KMS-11 (cell line): ENCODE measurements around the gene NFKBIZ.
A peak's percentile ranks its signal among the peaks of the same experiment; 100 is the strongest.

Experiments used
- H2AFZ ChIP-seq: fragments of 200-600 bp; sonication (generic); 2 replicates; pipeline ENCODE4 v1.6.1; 2016; ENCODE audit warnings: antibody characterized with exemption, mixed run types, low read depth
- H3K27ac ChIP-seq: fragments of 200-600 bp; sonication (generic); 2 replicates; pipeline ENCODE4 v1.6.1; 2016; ENCODE audit warnings: mild to moderate bottlenecking, mixed run types
- H3K27me3 ChIP-seq: fragments of 200-600 bp; sonication (generic); 2 replicates; pipeline ENCODE4 v1.6.1; 2017; ENCODE audit warnings: mild to moderate bottlenecking, low read depth, mixed run types, moderate library complexity; ENCODE audit not compliant: insufficient read depth
- H3K36me3 ChIP-seq: fragments of 200-600 bp; sonication (generic); 2 replicates; pipeline ENCODE4 v1.6.1; 2017; ENCODE audit warnings: mild to moderate bottlenecking, mixed run types; ENCODE audit not compliant: insufficient read depth
- H3K4me1 ChIP-seq: fragments of 200-600 bp; sonication (generic); 2 replicates; pipeline ENCODE4 v1.6.1; 2016; ENCODE audit warnings: mild to moderate bottlenecking, low read depth, mixed run types; ENCODE audit not compliant: poor library complexity, severe bottlenecking
- H3K4me2 ChIP-seq: fragments of 200-600 bp; sonication (generic); 2 replicates; pipeline ENCODE4 v1.7.0; 2016; ENCODE audit warnings: mild to moderate bottlenecking, mixed run types
- H3K4me3 ChIP-seq: fragments of 200-600 bp; sonication (generic); IDR thresholded peaks from 2 replicates; pipeline ENCODE4 v1.6.1; 2017; ENCODE audit warnings: low read depth, low read length, mixed read lengths; ENCODE audit not compliant: insufficient read depth
- H3K79me2 ChIP-seq: fragments of 200-600 bp; sonication (generic); 2 replicates; pipeline ENCODE4 v1.6.1; 2016; ENCODE audit warnings: low read depth, mixed run types; ENCODE audit not compliant: insufficient read depth
- H3K9ac ChIP-seq: fragments of 200-600 bp; sonication (generic); 2 replicates; pipeline ENCODE4 v1.6.1; 2016; ENCODE audit warnings: mild to moderate bottlenecking, mixed run types
- H4K20me1 ChIP-seq: fragments of 200-600 bp; sonication (generic); 2 replicates; pipeline ENCODE4 v1.6.1; 2016; ENCODE audit warnings: mild to moderate bottlenecking, mixed run types; ENCODE audit not compliant: insufficient read depth
- CTCF ChIP-seq: fragments of 200-600 bp; sonication (generic); conservative IDR thresholded peaks from 2 replicates; pipeline ENCODE4 v1.6.1; 2017; ENCODE audit warnings: low read depth, mild to moderate bottlenecking, antibody characterized with exemption, low read length, moderate library complexity, mixed read lengths

The NFKBIZ gene

GRCh38 chr3:101821503-101821902, 27.8 kb upstream of the NFKBIZ start:
- H2AFZ ChIP-seq: no peak overlapping the region
- no peak overlapping the region for H3K27ac ChIP-seq
- H3K4me3 ChIP-seq: no peak overlapping the region
- H3K27me3 ChIP-seq: no peaks in the 10 kb centered on the region
- no peaks in the 10 kb centered on the region for H3K79me2 ChIP-seq
- peaks cover 22% of the 10 kb centered on the region for H3K4me1 ChIP-seq
- no peak overlapping the region for H3K4me2 ChIP-seq
- no peaks in the 10 kb centered on the region for H3K36me3 ChIP-seq
- H3K9ac ChIP-seq: no peak overlapping the region
- TF ChIP-seq CTCF: no peak
- no peaks in the 10 kb centered on the region for H4K20me1 ChIP-seq

- H2AFZ ChIP-seq: no peak overlapping the region
These were observed 25.8 kb upstream of the NFKBIZ start for GRCh38 chr3:101823525-101823924.

GRCh38 chr3:101824702-101825101, 24.6 kb upstream of the NFKBIZ start:
- Histone ChIP-seq H3K9ac (no peak overlapping the region), H3K4me1 (peaks cover 46% of the 10 kb centered on the region), H3K4me3 (no peak overlapping the region), H3K27me3 (no peaks in the 10 kb centered on the region), H3K36me3 (no peaks in the 10 kb centered on the region), H3K79me2 (no peaks in the 10 kb centered on the region), H4K20me1 (no peaks in the 10 kb centered on the region), H3K27ac (no peak overlapping the region), H3K4me2 (no peak overlapping the region), H2AFZ (no peak overlapping the region)
- no peak for TF ChIP-seq CTCF

More at GRCh38 chr3:101823525-101823924, 25.8 kb upstream of the NFKBIZ start:
- H3K27me3 ChIP-seq: no peaks in the 10 kb centered on the region
- no peak overlapping the region for H3K27ac ChIP-seq
- H3K4me2 ChIP-seq: no peak overlapping the region
- no peaks in the 10 kb centered on the region for H3K79me2 ChIP-seq
- H3K4me1 ChIP-seq: peaks cover 37% of the 10 kb centered on the region
- no peak for TF ChIP-seq CTCF
- no peak overlapping the region for H3K9ac ChIP-seq
- H3K36me3 ChIP-seq: no peaks in the 10 kb centered on the region
- H4K20me1 ChIP-seq: no peaks in the 10 kb centered on the region
- H3K4me3 ChIP-seq: no peak overlapping the region

- Histone ChIP-seq H2AFZ (no peak overlapping the region), H4K20me1 (no peaks in the 10 kb centered on the region), H3K27me3 (no peaks in the 10 kb centered on the region), H3K4me3 (no peak overlapping the region), H3K4me1 (peaks cover 54% of the 10 kb centered on the region), H3K79me2 (no peaks in the 10 kb centered on the region), H3K27ac (peak overlapping the region; percentile 3; the same call in 1 of the 2 replicates), H3K36me3 (no peaks in the 10 kb centered on the region), H3K9ac (no peak overlapping the region), H3K4me2 (0 out of 2 replicates have a peak overlapping the region, but pooled peaks have one; percentile 12)
- TF ChIP-seq CTCF: no peak
These were observed 23.3 kb upstream of the NFKBIZ start for GRCh38 chr3:101825904-101826445.
